NCI-H510A (cell line): ENCODE measurements around the gene PLBD2.

ENCODE experiments used
- DNase-seq: peaks from one replicate; lab custom pipeline; 2025; lab: John Stamatoyannopoulos, UW

The PLBD2 gene

DNA sequence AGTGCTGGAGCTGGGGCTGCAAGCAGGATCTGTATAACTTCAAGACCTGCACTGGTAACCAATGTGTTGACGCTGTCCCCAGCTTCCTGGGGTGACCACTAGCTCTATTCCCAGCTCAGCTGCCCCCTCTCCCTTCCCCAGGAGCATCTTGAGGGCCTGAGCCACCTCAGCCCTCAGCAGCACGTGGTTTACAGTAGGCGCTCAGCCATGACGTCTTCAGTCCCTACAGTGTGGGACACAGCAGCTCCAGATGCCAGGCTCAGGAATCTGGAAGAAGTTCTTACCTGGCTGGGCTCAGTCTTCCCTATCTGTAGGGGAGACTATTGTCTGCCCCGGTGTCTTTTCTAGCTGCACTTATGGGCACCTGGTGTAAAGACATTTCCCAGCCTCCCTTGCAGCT lies 36.7 kb downstream of the PLBD2 start:
- DNase-seq: no peak

DNA sequence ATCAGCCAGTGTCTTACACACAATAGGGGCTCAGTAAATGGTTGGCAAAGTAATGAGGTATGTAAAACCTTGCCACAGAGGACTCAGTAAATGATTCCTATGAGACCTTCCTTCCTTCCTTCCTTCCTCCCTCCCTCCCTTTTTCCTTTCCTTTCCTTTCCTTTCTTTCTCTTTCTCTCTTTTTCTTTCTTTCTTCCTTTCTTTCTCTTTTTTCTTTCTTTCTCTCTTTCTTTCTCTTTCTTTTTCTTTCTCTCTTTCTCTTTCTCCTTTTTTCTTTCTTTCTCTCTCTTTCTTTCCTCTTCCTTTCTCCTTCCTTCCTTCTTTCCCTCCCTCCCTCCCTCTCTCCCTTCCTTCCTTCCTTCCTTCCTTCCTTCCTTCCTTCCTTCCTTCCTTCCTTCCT lies 37.8 kb downstream of the PLBD2 start:
- DNase-seq: no peak

DNA sequence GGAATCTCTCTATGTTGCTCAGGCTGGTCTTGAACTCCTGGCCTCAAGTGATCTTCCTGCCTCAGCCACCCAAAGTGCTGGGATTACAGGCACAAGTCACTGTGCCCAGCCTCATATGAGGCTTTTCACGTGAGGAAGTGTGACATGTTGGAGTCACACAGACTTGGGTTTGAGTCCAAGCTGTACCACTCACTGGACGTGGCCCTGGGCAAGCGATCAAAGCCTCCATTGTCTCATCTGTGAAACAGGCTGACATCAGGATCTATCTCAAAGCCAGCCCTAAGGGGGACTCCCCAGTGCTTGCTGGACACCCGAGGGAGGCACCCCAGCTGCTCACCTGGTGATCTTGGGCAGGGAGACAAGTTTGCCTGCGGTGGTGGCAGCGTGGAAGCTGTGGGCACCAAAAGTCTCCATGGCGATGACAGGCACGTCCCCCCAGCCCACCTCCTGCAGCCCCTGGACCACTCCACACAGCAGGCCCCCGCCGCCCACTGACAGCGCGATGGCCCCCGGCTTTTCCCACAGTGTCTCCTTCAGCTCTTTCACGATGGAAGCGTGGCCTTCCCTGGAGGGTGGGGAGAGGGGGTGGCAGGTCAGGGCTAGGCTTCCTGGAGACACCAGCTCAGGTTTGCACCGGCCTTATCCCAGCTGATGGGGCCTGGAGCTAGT lies 38.6 kb downstream of the PLBD2 start:
- DNase-seq: no peak

DNA sequence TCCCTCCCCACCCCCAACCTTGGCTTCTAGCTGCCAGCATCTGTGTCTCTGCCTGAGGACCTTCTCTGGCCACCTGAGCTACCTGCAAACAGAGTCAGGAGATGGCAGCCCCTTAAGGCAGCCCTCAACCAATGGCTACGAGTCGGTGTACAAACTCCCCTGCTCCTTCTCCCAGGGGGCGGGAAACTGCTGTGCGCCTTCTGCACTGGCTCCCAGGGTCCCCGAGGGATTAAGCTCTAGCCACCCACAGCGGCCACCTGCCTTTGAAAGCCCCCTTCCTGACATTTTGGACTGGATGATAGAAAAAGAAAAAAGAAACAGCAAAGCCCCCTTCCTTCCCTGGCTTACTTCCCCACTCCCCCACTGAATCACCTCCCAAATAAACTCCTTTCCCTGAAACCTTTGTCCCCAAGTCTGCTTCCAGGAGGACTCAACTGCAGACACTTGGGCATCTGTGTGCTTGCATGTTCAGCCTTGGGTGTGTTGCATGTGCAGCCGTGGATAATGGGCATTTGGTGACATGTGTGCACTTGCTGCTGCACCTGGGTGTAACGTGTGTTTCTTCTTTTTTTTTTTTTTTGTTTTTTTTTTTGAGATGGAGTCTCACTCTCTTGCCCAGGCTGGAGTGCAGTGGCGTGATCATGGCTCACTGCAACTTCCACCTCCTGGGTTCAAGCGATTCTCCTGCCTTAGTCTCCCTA lies 39.3 kb downstream of the PLBD2 start:
- DNase-seq: no peak

DNA sequence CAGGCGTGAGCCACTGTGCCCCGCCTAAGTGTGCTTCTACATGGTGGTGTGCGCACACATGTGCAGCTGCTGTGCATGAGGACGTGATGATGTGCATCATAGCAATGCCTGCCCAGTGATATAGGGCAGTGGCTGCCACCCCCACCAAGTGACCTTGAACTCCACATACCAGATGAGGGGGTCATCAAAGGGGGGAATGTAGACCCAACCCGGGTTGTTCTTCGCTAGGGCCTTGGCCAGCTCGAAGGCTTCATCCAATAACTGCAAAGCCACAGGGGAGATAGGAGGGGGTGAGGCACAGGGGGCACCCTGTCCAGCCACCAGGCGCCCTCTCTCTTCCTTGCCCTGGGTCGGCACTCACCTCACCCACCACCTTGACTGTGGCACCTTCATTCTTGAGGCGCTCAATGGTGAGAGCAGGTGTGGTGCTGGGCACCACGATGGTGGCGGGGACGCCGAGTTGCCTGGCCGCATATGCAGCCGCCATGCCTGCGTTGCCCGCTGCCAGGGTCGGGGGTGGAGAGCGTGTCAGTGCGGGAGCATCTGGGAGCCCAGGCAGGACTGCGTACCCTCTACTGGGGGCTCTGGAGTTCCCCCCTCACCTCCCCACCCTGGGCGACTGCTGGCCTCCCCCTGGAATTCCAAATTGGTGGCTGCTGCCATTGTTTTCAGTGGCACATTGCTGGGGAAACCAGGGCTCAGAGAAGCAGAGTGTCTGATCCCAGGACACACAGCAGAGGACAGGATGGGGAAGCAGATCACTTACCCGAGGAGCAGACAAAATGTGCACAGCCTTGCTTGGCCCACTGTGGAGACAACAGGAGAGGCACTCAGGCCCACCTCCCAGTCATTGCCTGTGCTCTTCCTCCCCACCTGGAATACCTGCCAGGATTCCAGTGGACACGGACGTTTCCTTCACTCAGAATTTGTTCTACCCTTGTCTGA lies 40.2 kb downstream of the PLBD2 start:
- DNase-seq: no peak

DNA sequence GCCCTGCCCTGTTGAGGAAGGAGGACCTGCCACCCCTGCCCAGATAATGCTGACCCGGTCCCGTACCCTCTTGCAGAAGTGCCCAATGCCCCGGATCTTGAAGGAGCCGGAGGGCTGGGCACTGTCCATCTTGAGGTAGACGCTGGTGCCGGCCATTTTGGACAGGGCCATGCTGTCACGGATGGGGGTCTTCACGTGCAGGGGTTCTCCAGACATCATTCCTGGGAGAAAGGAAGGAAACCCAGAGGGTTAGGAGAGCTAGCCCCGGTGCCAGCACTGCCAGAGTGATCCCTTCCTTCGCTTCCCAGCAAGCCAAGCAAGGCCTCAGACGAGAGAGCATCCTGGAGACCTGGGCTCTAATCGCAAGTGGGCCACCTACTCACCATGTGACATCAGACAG lies 41.1 kb downstream of the PLBD2 start:
- no peak for DNase-seq

DNA sequence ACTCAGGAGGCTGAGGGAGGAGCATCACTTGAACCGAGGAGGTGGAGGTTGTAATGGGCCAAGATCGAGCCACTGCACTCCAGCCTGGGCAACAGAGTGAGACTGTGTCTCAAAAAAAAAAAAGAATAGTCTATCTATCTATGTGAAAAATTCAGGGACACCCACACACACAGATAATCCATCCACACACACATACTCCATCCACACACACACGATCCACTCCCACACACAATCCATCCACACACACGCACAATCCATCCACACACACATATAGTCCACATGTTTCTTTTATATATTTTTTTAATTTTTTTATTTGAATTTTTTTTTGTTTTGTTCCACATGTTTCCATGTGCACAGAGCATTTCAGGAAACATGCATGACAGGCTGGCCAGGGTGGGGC lies 42.0 kb downstream of the PLBD2 start:
- no peak for DNase-seq

DNA sequence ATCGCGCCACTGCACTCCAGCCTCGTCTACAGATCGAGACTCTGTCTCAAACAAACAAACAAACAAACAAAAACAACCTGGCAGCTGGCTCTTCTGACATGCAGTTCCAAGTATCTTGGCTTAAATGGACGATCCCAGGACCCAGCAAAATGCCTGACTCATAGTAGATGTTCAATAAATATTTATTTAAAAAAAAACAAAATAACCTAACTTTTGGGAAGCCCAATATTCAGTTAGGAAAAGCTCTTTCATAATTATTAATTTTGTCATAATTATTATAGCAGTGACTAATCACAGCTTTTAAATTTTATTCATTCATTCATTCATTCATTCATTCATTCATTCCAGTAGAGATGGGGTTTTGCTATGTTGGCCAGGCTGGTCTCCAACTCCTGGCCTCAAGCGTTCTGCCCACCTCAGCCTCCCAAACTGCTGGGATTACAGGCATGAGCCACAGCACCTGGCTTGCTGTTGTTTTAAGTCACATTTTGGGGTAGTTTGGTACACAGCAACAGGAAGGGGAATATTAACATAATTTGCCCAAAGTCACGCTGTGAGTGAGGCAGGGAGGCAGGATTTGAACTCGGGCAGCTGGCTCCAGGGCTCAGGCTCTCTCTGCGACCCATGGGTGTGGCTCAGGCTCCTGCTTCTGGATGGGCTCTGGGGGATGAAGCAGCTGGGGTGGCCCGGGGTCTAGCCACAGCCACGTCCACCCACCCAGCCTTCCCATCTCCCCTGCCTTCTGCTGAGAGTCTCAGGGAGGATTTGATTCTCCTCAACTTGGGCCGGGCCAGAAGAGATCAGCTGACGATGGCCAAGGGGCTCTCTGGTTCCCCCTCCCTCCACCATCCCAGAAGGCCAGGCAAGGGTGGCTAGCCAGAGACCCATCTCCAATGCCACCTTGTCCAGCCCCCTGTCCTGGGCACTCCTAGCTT lies 42.9 kb downstream of the PLBD2 start:
- DNase-seq: no peak

DNA sequence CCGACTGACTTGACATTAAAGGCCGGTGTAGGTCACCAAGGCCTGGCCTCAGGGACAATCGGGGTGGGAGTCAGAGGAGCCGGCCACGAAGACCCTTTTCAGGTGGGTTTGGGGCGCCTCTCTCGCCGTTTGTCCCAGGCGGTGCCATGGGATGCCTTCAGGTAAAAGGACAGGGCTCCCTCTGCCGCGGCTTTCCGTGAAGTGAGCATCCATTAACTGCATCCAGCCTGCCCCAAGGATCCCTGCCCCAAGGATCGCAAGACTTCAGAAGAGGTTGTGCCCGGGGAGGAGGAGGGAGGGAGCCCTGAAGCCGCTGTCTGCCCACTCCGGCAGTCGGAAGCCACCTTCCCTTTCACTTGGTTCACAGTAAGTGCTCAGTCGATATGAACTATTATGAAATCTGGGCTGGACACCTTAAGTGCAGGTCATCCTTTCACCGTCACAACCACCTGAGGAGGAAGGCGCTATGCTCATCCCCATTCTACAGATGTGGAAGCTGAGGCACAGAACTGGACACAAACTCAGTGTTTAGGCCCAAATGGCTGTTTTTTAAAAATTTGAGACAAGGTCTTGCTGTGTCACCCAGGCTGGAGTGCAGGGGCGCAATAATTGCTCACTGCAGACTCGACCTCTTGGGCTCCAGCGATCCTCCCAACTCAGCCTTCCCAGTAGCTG lies 44.3 kb downstream of the PLBD2 start:
- DNase-seq: no peak

DNA sequence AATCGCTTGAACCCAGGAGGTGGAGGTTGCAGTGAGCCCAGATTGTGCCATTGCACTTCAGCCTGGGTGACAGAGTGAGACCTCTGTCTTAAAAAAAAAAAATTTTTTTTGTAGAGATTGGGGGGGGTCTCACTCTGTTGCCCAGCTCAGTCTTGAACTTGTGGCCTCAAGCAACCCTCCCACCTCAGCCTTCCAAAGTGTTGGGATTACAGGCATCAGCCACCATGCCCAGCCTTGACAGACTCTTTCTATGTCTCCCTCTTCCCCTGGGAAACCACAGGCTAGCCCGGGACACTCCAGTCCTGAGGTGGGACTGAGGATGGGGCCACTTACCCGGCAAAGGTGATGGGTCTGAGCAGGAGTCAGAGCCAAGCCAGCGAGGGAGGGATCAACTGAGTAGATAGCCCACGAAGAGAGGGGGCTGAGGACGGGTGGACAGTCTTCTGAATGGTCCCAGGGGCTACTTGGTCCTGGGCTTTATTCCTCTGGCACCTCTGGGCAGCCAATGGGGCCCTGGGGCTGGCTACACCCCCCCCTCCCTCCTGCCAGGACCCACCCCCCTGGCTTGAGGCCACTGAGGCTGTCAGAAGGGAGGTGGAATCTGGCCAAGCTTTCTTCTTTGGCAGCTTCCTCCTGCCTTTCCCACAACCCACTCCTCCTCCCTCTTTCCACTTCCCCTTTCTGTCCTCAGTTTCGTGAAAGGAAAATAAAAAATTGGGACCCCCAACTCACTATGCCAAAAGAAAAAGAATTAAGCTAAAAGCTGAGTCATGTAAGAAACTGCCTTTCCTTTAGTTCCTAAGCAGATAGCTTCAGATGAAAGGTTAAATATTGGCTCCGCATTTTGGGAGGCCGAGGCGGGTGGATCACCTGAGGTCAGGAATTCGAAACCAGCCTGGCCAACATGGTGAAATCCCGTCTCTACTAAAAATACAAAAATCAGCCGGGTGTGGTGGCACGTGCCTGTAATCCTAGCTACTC lies 45.3 kb downstream of the PLBD2 start, which contains the start of gene SDS:
SDS (minus strand) TSS at position 453 of the 981 bp plus-strand sequence. CDS start 4,179 bp downstream, outside the sequence.
- no peak for DNase-seq

DNA sequence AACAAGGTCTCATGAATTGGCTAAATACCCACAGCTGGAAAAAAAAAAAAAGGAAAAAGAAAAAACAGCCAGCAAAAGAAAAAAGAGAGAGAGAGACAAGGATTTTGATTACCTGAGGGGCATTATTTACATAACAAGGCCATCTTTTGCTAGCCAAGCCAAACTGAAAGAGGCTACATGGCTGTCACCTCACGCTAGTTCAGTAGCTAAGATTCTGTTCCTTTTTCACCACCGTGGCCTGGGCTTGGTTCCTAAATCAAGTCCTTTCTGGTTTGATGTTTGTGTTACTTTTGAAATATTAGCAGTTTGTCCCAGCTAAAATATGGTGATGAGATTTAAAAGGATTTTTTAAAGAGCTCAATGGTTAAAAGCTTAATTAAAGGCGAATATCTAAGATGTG lies 47.3 kb downstream of the PLBD2 start:
- DNase-seq: no peak

DNA sequence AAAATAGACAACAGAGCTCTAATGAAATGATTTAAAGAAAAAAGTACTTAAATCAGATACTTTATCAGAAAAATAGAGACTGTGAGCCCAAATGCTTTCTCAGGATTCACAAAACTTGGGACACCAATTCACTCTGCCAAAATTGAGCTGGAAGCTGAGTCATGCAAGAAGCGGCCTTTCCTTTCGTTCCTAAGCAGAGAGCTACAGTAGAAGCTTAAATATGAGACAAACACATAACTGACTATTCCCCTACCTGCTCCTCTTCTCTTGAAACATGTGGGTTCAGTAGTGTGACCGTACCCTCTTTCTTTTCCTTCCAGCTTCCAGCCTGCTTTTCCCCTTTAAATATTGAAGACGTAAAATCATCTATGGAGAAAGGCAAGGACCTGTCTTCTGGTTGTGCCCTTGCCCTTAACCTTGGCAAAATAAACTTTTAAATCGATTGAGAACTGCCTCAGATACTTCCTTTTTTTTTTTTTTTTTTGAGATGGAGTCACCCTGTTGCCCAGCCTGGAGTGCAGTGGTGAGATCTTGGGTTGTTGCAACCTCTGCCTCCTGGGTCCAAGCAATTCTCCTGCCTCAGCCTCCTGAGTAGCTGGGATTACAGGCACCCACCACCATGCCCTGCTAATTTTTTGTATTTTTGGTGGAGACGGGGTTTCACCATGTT lies 49.7 kb downstream of the PLBD2 start:
- no peak for DNase-seq

DNA sequence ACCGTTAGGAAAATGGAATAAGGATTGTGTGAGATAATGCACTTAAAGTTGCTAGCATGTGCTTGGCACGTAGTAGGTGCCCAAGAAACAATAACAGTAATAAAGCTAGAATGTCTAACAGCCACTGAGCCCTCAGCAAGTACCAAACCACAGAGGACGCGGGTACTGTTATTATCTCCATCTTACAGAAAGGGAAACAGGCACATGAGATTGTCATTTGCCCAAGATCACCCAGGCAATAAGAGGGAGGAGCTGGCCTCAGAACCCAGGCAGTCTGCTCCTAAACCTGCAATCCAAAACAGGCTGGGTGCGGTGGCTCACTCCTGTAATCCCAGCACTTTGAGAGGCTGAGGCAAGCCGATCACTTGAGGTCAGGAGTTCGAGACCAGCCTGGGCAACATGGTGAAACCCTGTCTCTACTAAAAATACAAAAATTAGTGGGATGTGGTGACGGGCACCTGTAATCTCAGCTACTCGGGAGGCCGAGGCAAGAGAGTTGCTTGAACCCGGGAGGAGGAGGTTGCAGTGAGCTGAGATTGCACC lies 50.4 kb downstream of the PLBD2 start:
- no peak for DNase-seq

DNA sequence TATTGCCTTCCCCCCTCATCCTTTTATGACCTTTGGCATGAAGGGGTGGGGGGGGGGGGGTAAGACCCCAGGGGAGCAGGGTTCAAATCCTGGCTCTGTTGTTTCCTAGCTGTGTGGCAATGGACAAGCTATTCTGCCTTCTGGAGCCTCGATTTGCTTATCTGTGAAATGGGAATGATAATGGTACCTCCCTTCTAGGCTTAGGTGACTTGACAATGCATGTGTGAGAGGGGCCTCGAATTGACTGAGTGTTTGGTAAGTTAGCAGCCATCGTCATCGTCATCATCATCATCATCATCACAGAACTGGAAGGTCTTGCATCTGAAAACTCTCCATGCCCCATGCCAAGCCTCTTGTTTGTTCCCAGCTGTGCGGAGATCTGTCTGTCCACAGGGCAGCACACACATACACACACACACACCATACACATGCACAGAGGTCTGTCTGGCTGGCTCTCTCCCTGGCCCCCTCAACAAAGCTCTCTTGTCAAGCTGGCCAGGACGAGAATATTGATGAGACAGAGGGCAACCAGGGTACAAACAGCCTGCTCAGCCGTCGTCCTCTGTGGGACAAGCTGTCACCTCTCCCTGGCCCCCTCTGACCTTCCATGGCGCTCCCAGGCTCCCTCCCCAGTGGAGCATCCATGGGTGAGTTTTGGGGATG lies 51.2 kb downstream of the PLBD2 start:
- DNase-seq: no peak

DNA sequence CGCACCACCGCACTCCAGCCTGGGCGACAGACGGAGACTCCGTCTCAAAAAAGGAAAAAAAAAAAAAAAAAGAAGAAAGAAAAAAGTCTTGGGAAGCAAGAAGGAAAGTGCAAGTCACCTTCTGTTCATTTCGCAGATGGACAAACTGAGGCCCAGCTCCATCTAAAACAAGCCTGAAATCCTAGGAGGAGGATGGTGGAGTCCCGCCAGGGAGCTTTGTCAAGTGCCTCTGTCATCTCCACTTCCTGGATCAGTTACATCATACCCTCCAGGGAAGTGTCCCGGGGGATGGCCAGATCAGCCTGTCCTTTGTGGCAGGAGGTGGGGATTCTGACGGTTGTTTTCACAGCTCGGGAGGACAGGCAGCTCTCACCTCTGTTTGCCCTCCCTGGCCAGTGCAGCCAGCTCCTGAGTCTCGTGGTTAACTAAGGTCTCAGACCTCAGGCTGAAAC lies 55.1 kb downstream of the PLBD2 start:
- DNase-seq: no peak

DNA sequence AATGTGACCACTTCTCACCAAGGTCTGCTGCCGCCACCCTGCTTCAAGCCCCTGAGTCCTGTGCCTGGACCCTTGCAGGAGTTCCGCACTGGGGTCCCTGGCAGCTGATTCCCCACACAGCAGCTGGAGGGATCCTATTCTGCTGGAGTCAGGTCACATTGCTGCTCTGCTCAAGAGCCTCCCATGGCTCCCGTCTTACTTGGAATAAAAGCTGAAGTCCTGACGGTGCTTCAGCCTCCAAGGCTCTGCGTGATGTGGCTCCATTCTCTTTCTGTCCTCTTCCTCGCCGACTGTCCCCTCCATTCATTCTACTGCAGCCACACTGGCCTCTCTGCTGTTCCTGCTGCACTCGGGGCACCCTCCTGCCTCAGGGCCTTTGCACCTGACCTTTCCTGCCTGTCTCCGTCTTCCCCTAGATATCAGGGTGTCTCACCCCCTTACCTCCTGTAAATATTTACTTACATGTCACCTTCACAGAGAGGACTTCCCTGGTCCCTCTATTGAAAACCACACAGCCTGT lies 56.2 kb downstream of the PLBD2 start:
- no peak for DNase-seq

DNA sequence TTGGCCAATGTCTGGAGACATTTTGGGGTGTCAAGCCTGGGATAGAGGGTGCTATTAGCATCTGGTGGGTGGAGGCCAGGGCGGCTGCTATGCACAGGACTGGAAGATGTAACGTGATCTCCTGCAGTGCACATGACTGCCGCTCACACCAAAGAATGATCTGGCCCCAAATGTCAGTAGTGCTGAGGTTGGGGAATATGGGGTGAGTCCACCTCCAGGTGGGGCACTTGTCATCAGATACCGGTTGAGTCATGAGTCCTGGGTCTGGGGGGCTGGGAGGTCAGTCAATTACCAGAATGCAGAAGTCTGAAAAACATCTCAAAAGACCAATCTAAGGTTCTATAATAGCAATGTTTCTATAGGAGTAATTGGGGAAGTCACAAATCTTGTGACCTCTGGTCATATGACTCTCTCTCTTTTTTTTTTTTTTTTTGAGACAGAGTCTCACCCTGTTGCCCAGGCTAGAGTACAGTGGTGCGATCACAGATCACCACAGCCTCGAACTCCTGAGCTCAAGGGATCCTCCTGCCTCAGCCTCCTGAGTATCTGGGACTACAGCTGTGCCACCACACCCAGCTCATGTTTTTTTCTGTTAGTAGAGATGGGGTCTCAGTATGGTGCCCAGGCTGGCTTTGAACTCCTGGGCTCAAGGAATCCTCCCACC lies 57.8 kb downstream of the PLBD2 start:
- DNase-seq: no peak
